ENCODE measurements around the gene SLC27A1.

- TF ChIP-seq EZH2 (IDR thresholded peaks at IDR 0.05; ENCODE audit: low read length, unreplicated experiment) = no peak
- TF ChIP-seq CTCF (conservative IDR thresholded peaks at IDR 0.05; ENCODE audit: low read depth, low read length) = peak; percentile 97
Measured at GRCh38 chr19:17496337-17496997, 26.1 kb downstream of the SLC27A1 start.
